ENCODE measurements around the gene C8B.

GRCh38 chr1:56973923-56974742, 8.3 kb upstream of the C8B start:
- TF ChIP-seq CTCF (IDR thresholded peaks at IDR 0.05): no peak
- TF ChIP-seq POLR2A (IDR thresholded peaks at IDR 0.05): no peak

Data from uterus (tissue), 2 donors.